ENCODE measurements around the gene SCGB2A2.

Gene SCGB2A2

GRCh38 chr11:62307950-62308349 lies 38.0 kb downstream of the SCGB2A2 start:
- DNase-seq = no peak

GRCh38 chr11:62309991-62310390 lies 40.0 kb downstream of the SCGB2A2 start:
- DNase-seq = no peak

GRCh38 chr11:62315431-62315830 lies 45.5 kb downstream of the SCGB2A2 start:
- DNase-seq = peak; percentile 60 to 80 (median 74)

GRCh38 chr11:62322524-62322923 lies 52.6 kb downstream of the SCGB2A2 start:
- DNase-seq = no peak
